ENCODE data around the gene GPATCH2.

The GPATCH2 gene

GRCh38 chr1:217521317-217521716 is 109.6 kb downstream of the GPATCH2 start:
- Mint-ChIP-seq H3K27me3 (no peaks in the 10 kb centered on the region), H3K9me3 (no peaks in the 10 kb centered on the region), H3K27ac (no peak overlapping the region), H3K4me3 (no peak overlapping the region), H3K4me1 (no peaks in the 10 kb centered on the region)
- no peak for ATAC-seq
- no peak for DNase-seq

GRCh38 chr1:217506878-217507277 is 124.0 kb downstream of the GPATCH2 start:
- Mint-ChIP-seq H3K27ac (no peak overlapping the region), H3K27me3 (no peaks in the 10 kb centered on the region), H3K4me3 (no peak overlapping the region), H3K4me1 (no peaks in the 10 kb centered on the region), H3K9me3 (no peaks in the 10 kb centered on the region)
- DNase-seq (no peak), ATAC-seq (peak; percentile 42)

GRCh38 chr1:217498209-217498608 is 132.7 kb downstream of the GPATCH2 start:
- H3K27ac Mint-ChIP-seq: no peak overlapping the region
- ATAC-seq (no peak), DNase-seq (no peak)
- no peaks in the 10 kb centered on the region for H3K9me3 Mint-ChIP-seq
- H3K27me3 Mint-ChIP-seq: no peaks in the 10 kb centered on the region
- no peak overlapping the region for H3K4me3 Mint-ChIP-seq
- no peaks in the 10 kb centered on the region for H3K4me1 Mint-ChIP-seq

- H3K4me3 Mint-ChIP-seq: no peak overlapping the region
- no peaks in the 10 kb centered on the region for H3K4me1 Mint-ChIP-seq
- no peak for DNase-seq
- no peaks in the 10 kb centered on the region for H3K9me3 Mint-ChIP-seq
- no peaks in the 10 kb centered on the region for H3K27me3 Mint-ChIP-seq
- H3K27ac Mint-ChIP-seq: no peak overlapping the region
- ATAC-seq: no peak
Observed at GRCh38 chr1:217495249-217495648, 135.6 kb downstream of the GPATCH2 start.

GRCh38 chr1:217494767-217495166 is 136.1 kb downstream of the GPATCH2 start:
- DNase-seq: no peak
- no peaks in the 10 kb centered on the region for H3K27me3 Mint-ChIP-seq
- H3K4me3 Mint-ChIP-seq: no peak overlapping the region
- no peak for ATAC-seq
- H3K27ac Mint-ChIP-seq: no peak overlapping the region
- no peaks in the 10 kb centered on the region for H3K9me3 Mint-ChIP-seq
- no peaks in the 10 kb centered on the region for H3K4me1 Mint-ChIP-seq

- Mint-ChIP-seq H3K4me3 (no peak overlapping the region), H3K27me3 (no peaks in the 10 kb centered on the region), H3K9me3 (no peaks in the 10 kb centered on the region), H3K4me1 (no peaks in the 10 kb centered on the region), H3K27ac (no peak overlapping the region)
- ATAC-seq (no peak), DNase-seq (no peak)
Observed at GRCh38 chr1:217493290-217493689, 137.6 kb downstream of the GPATCH2 start.

GRCh38 chr1:217484871-217485270 is 146.0 kb downstream of the GPATCH2 start:
- Mint-ChIP-seq H3K27me3 (no peaks in the 10 kb centered on the region), H3K4me1 (peaks cover 34% of the 10 kb centered on the region), H3K4me3 (no peak overlapping the region), H3K9me3 (peaks cover 9 to 10% of the 10 kb centered on the region in 2 donors), H3K27ac (no peak overlapping the region)
- no peak for DNase-seq
- no peak for ATAC-seq

- peak; percentile 59 to 79 for DNase-seq
- peak overlapping the region; percentile 44 to 67 for H3K4me3 Mint-ChIP-seq
- peaks cover 34% of the 10 kb centered on the region for H3K4me1 Mint-ChIP-seq
- H3K27ac Mint-ChIP-seq: peak overlapping the region; percentile 1 to 3
- peak; percentile 100 for ATAC-seq
- no peaks in the 10 kb centered on the region for H3K27me3 Mint-ChIP-seq
- H3K9me3 Mint-ChIP-seq: peaks cover 13 to 17% of the 10 kb centered on the region in 2 donors
Observed at GRCh38 chr1:217482356-217483102, 148.4 kb downstream of the GPATCH2 start.

GRCh38 chr1:217478450-217478849 is 152.4 kb downstream of the GPATCH2 start:
- ATAC-seq (no peak), DNase-seq (no peak)
- no peak overlapping the region for H3K4me3 Mint-ChIP-seq
- H3K27ac Mint-ChIP-seq: no peak overlapping the region
- peaks cover 26% of the 10 kb centered on the region for H3K4me1 Mint-ChIP-seq
- peaks cover 13 to 17% of the 10 kb centered on the region in 2 donors for H3K9me3 Mint-ChIP-seq
- no peaks in the 10 kb centered on the region for H3K27me3 Mint-ChIP-seq

GRCh38 chr1:217472915-217473314 is 158.0 kb downstream of the GPATCH2 start:
- Mint-ChIP-seq H3K4me3 (no peak overlapping the region), H3K4me1 (no peaks in the 10 kb centered on the region), H3K27me3 (no peaks in the 10 kb centered on the region), H3K9me3 (no peaks in the 10 kb centered on the region), H3K27ac (no peak overlapping the region)
- ATAC-seq (no peak), DNase-seq (no peak)

- H3K4me1 Mint-ChIP-seq: no peaks in the 10 kb centered on the region
- H3K27ac Mint-ChIP-seq: no peak overlapping the region
- ATAC-seq (no peak), DNase-seq (no peak)
- no peaks in the 10 kb centered on the region for H3K27me3 Mint-ChIP-seq
- H3K9me3 Mint-ChIP-seq: no peaks in the 10 kb centered on the region
- H3K4me3 Mint-ChIP-seq: no peak overlapping the region
Observed at GRCh38 chr1:217471403-217471802, 159.5 kb downstream of the GPATCH2 start.

- Mint-ChIP-seq H3K27ac (no peak overlapping the region), H3K27me3 (no peaks in the 10 kb centered on the region), H3K4me1 (no peaks in the 10 kb centered on the region), H3K4me3 (no peak overlapping the region), H3K9me3 (peaks cover 8 to 10% of the 10 kb centered on the region in 2 donors)
- DNase-seq: no peak
- no peak for ATAC-seq
Observed at GRCh38 chr1:217469983-217470382, 160.9 kb downstream of the GPATCH2 start.

- H3K4me1 Mint-ChIP-seq: no peaks in the 10 kb centered on the region
Observed at GRCh38 chr1:217465102-217465501, 165.8 kb downstream of the GPATCH2 start.

GRCh38 chr1:217462666-217463065 is 168.2 kb downstream of the GPATCH2 start:
- DNase-seq (no peak), ATAC-seq (no peak)
- Mint-ChIP-seq H3K9me3 (peaks cover 14 to 21% of the 10 kb centered on the region in 2 donors), H3K4me3 (no peak overlapping the region), H3K4me1 (no peaks in the 10 kb centered on the region), H3K27ac (no peak overlapping the region), H3K27me3 (no peaks in the 10 kb centered on the region)

More at GRCh38 chr1:217465102-217465501, 165.8 kb downstream of the GPATCH2 start:
- Mint-ChIP-seq H3K4me3 (no peak overlapping the region), H3K9me3 (peaks cover 14 to 21% of the 10 kb centered on the region in 2 donors), H3K27me3 (no peaks in the 10 kb centered on the region), H3K27ac (no peak overlapping the region)
- no peak for ATAC-seq
- no peak for DNase-seq

GRCh38 chr1:217462159-217462558 is 168.7 kb downstream of the GPATCH2 start:
- no peak overlapping the region for H3K4me3 Mint-ChIP-seq
- no peak overlapping the region for H3K27ac Mint-ChIP-seq
- no peak for DNase-seq
- ATAC-seq: no peak
- peaks cover 14 to 21% of the 10 kb centered on the region in 2 donors for H3K9me3 Mint-ChIP-seq
- no peaks in the 10 kb centered on the region for H3K27me3 Mint-ChIP-seq
- no peaks in the 10 kb centered on the region for H3K4me1 Mint-ChIP-seq

- DNase-seq (no peak), ATAC-seq (no peak)
- H3K4me3 Mint-ChIP-seq: no peak overlapping the region
- H3K9me3 Mint-ChIP-seq: peaks cover 5 to 7% of the 10 kb centered on the region in 2 donors
- no peaks in the 10 kb centered on the region for H3K4me1 Mint-ChIP-seq
- H3K27me3 Mint-ChIP-seq: no peaks in the 10 kb centered on the region
- peak overlapping the region in 1 of 2 donors; percentile 1 for H3K27ac Mint-ChIP-seq
Observed at GRCh38 chr1:217457016-217457415, 173.9 kb downstream of the GPATCH2 start.

GRCh38 chr1:217456261-217456660 is 174.6 kb downstream of the GPATCH2 start:
- no peaks in the 10 kb centered on the region for H3K27me3 Mint-ChIP-seq

More at GRCh38 chr1:217456261-217456660, 174.6 kb downstream of the GPATCH2 start:
- Mint-ChIP-seq H3K4me3 (no peak overlapping the region), H3K4me1 (no peaks in the 10 kb centered on the region), H3K9me3 (peaks cover 5 to 7% of the 10 kb centered on the region in 2 donors), H3K27ac (no peak overlapping the region)
- ATAC-seq (no peak), DNase-seq (no peak)
